WTC11 (cell line): ENCODE measurements around the gene NPTX1. TPM values are rescaled to one million over a fixed set of nuclear protein-coding genes. Genes with fewer than 3 reads are reported as not detected.

Experiments
- ATAC-seq: fragments of 200-7000 bp; cut with Tn5 transposase; 2 replicates; pipeline ENCODE4 v1.10.0; 2021; ENCODE audit warnings: mild to moderate bottlenecking, moderate library complexity
- CTCF ChIA-PET: fragments of 300-600 bp; sonication (Branson Sonifier 250); formaldehyde crosslinking; loops from one replicate; lab custom pipeline; 2021; ENCODE audit warnings: antibody characterized with exemption; lab: Charles Lee
- POLR2A ChIA-PET: fragments of 350-600 bp; sonication (Branson Sonifier 250); formaldehyde crosslinking; loops from one replicate; lab custom pipeline; 2021; ENCODE audit warnings: antibody characterized with exemption; lab: Charles Lee
- DNase-seq: peaks from one replicate; pipeline ENCODE4 v3.0.0; 2021; ENCODE audit warnings: low spot score
- H3K27ac Mint-ChIP-seq: 2 replicates; pipeline ENCODE4 v1.8.0; 2021; ENCODE audit warnings: mixed read lengths
- H3K27me3 Mint-ChIP-seq: 2 replicates; pipeline ENCODE4 v1.8.0; 2021; ENCODE audit warnings: low read depth, mild to moderate bottlenecking, moderate library complexity, mixed read lengths
- H3K36me3 Mint-ChIP-seq: 2 replicates; pipeline ENCODE4 v1.8.0; 2021; ENCODE audit warnings: mixed read lengths
- H3K4me1 Mint-ChIP-seq: 2 replicates; pipeline ENCODE4 v1.8.0; 2022; ENCODE audit warnings: mixed read lengths
- H3K4me3 Mint-ChIP-seq: 2 replicates; pipeline ENCODE4 v1.8.0; 2021; ENCODE audit warnings: mild to moderate bottlenecking, moderate library complexity, mixed read lengths
- H3K9me3 Mint-ChIP-seq: 2 replicates; pipeline ENCODE4 v1.8.0; 2021; ENCODE audit warnings: mixed read lengths
- CREM ChIP-seq: sonication (generic); formaldehyde crosslinking; IDR thresholded peaks from 2 replicates; pipeline ENCODE4 v1.8.1; 2022; ENCODE audit warnings: mild to moderate bottlenecking, missing genetic modification reagents, moderate library complexity
- FOXJ3 ChIP-seq: sonication (generic); formaldehyde crosslinking; IDR thresholded peaks from 2 replicates; pipeline ENCODE4 v1.9.0; 2021; ENCODE audit warnings: missing genetic modification reagents, mild to moderate bottlenecking, borderline replicate concordance
- GABPB1 ChIP-seq: sonication (generic); formaldehyde crosslinking; IDR thresholded peaks from 2 replicates; pipeline ENCODE4 v1.8.1; 2023; ENCODE audit warnings: mild to moderate bottlenecking, missing genetic modification reagents
- IRF2 ChIP-seq: sonication (generic); formaldehyde crosslinking; IDR thresholded peaks from 2 replicates; pipeline ENCODE4 v1.8.0; 2022; ENCODE audit warnings: low read depth, missing genetic modification reagents, borderline replicate concordance
- JUN ChIP-seq: sonication (generic); formaldehyde crosslinking; IDR thresholded peaks from 2 replicates; pipeline ENCODE4 v1.8.0; 2023; ENCODE audit warnings: mild to moderate bottlenecking, missing genetic modification reagents
- NR1H2 ChIP-seq: sonication (generic); formaldehyde crosslinking; IDR thresholded peaks from 2 replicates; pipeline ENCODE4 v1.9.0; 2021; ENCODE audit warnings: mild to moderate bottlenecking, moderate library complexity, missing genetic modification reagents
- SMAD3 ChIP-seq: sonication (generic); formaldehyde crosslinking; IDR thresholded peaks from 2 replicates; pipeline ENCODE4 v1.8.0; 2022; ENCODE audit warnings: missing genetic modification reagents, mild to moderate bottlenecking, borderline replicate concordance
- SP1 ChIP-seq: sonication (generic); formaldehyde crosslinking; conservative IDR thresholded peaks from 2 replicates; pipeline ENCODE4 v1.8.1; 2022; ENCODE audit warnings: missing genetic modification reagents
- ZNF121 ChIP-seq: sonication (generic); formaldehyde crosslinking; IDR thresholded peaks from 2 replicates; pipeline ENCODE4 v1.8.0; 2023; ENCODE audit warnings: missing genetic modification reagents
- ZNF396 ChIP-seq: fragments of 250-450 bp; sonication (Bioruptor Pico); IDR thresholded peaks from 2 replicates; pipeline ENCODE4 v1.8.0; 2021; ENCODE audit warnings: mild to moderate bottlenecking, moderate library complexity, borderline replicate concordance
- total RNA-seq: library from RNA; stranded (reverse); gene quantifications from 3 replicates; pipeline ENCODE4 v1.2.3, GENCODE V29; 2021
- TF ChIP-seq, protein P1 (sequence below): sonication (generic); formaldehyde crosslinking; IDR thresholded peaks from 2 replicates; pipeline ENCODE4 v1.8.1; 2023; ENCODE audit warnings: mild to moderate bottlenecking, moderate library complexity, missing genetic modification reagents
- TF ChIP-seq, protein P2 (sequence below): sonication (generic); formaldehyde crosslinking; IDR thresholded peaks from 2 replicates; pipeline ENCODE4 v1.8.1; 2022; ENCODE audit warnings: mild to moderate bottlenecking, moderate library complexity, missing genetic modification reagents
- TF ChIP-seq, protein P3 (sequence below): sonication (generic); formaldehyde crosslinking; IDR thresholded peaks from 2 replicates; pipeline ENCODE4 v1.8.0; 2022; ENCODE audit warnings: mild to moderate bottlenecking, missing genetic modification reagents

Gene NPTX1
- total RNA-seq, 1 experiment from 2014 or later = 15.1 TPM

DNA sequence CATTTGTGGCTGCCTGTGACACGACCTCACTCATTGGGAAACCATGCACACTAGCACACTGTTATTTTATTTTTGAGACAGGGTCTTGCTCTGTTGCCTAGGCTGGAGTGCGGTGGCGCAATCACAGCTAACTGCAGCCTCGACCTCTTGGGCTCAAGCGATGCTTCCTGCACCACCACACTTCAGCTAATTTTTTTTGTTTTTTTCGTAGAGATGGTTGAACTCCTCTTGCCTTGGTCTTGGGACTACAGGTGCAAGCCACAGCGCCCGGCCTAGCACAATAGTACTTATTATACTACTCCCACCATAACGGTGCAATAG is 2.8 kb upstream of the NPTX1 start:
- peaks cover 77% of the 10 kb centered on the region for H3K27me3 Mint-ChIP-seq
- CTCF ChIA-PET = interaction anchor here (0.8 to 1.3 kb wide), 2 partner anchors 52 to 420 kb away, joined by 3 to 7 read pairs; no protein-coding TSS in a partner anchor

DNA sequence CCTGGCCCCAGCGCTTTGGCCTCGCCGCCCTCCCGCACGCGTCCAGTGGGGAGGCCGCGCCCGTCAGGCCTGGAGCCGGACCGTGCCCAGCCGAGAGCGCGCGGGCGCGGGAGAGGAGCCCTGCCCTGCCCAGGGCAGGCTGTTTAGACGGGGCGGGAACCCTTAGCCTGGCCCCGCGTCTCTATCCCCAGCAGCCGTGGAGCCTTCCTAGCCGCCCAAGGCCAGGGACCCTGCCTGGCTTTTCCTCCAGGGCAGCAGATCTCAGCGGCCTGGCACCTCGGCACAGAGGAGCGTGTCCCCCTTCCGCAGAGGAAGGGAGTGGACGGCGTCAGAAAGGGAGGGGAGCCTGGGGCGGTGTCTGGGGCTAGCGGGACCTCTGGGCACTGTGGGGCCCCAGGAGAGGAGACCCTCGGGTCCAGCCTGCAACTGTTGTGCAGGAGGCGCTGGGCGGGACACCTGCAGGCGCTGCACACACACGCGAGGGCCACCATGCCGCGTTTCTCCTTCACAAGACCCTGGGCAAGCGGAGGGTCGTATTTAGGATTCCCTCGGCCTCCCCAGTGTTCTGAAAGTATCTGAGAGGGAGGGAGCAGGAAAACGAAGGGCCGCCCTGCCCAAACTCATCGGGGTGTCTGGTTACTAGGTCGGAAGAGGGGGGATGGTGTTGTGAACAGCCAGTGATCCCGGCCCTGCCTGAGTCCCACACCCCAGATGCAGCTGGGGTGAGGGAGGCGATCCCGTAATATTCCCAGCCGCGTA is 2.3 kb upstream of the NPTX1 start:
- Mint-ChIP-seq H3K27me3 (peaks cover 82% of the 10 kb centered on the region), H3K36me3 (no peaks in the 10 kb centered on the region), H3K4me3 (peak overlapping the region; percentile 47), H3K4me1 (peaks cover 18% of the 10 kb centered on the region), H3K9me3 (no peaks in the 10 kb centered on the region), H3K27ac (no peak overlapping the region)
- POLR2A ChIA-PET = interaction anchor here (0.6 to 0.7 kb wide), 3 partner anchors 24 to 367 kb away, joined by 3 read pairs; no protein-coding TSS in a partner anchor
- CTCF ChIA-PET = interaction anchor here (0.8 to 4.1 kb wide), 12 partner anchors 10 to 421 kb away, joined by 3 to 23 read pairs (median 4); no protein-coding TSS in a partner anchor
- no peak for DNase-seq
- peak; percentile 14 for ATAC-seq
- TF ChIP-seq, protein P1, sequence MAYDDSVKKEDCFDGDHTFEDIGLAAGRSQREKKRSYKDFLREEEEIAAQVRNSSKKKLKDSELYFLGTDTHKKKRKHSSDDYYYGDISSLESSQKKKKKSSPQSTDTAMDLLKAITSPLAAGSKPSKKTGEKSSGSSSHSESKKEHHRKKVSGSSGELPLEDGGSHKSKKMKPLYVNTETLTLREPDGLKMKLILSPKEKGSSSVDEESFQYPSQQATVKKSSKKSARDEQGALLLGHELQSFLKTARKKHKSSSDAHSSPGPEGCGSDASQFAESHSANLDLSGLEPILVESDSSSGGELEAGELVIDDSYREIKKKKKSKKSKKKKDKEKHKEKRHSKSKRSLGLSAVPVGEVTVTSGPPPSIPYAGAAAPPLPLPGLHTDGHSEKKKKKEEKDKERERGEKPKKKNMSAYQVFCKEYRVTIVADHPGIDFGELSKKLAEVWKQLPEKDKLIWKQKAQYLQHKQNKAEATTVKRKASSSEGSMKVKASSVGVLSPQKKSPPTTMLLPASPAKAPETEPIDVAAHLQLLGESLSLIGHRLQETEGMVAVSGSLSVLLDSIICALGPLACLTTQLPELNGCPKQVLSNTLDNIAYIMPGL (CRISPR knock-in tag) = peak; percentile 32; the same call in 1 of the 2 replicates
- TF ChIP-seq FOXJ3 (CRISPR knock-in tag) = no peak

More for the DNA sequence above, 2.8 kb upstream of the NPTX1 start:
- no peak for DNase-seq
- no peak for ATAC-seq
- H3K4me1 Mint-ChIP-seq = peaks cover 18% of the 10 kb centered on the region
- TF ChIP-seq FOXJ3 (CRISPR knock-in tag) (no peak), ZNF121 (CRISPR knock-in tag) (0 out of 2 replicates have a peak, but pooled peaks have one; percentile 40), SMAD3 (CRISPR knock-in tag) (no peak)
- H3K9me3 Mint-ChIP-seq = no peaks in the 10 kb centered on the region
- H3K27ac Mint-ChIP-seq = no peak overlapping the region
- H3K36me3 Mint-ChIP-seq = no peaks in the 10 kb centered on the region
- peak overlapping the region; percentile 47 for H3K4me3 Mint-ChIP-seq
- POLR2A ChIA-PET = interaction anchor here (0.7 kb wide), 1 partner anchor 24 kb away, joined by 3 read pairs; no protein-coding TSS in a partner anchor

DNA sequence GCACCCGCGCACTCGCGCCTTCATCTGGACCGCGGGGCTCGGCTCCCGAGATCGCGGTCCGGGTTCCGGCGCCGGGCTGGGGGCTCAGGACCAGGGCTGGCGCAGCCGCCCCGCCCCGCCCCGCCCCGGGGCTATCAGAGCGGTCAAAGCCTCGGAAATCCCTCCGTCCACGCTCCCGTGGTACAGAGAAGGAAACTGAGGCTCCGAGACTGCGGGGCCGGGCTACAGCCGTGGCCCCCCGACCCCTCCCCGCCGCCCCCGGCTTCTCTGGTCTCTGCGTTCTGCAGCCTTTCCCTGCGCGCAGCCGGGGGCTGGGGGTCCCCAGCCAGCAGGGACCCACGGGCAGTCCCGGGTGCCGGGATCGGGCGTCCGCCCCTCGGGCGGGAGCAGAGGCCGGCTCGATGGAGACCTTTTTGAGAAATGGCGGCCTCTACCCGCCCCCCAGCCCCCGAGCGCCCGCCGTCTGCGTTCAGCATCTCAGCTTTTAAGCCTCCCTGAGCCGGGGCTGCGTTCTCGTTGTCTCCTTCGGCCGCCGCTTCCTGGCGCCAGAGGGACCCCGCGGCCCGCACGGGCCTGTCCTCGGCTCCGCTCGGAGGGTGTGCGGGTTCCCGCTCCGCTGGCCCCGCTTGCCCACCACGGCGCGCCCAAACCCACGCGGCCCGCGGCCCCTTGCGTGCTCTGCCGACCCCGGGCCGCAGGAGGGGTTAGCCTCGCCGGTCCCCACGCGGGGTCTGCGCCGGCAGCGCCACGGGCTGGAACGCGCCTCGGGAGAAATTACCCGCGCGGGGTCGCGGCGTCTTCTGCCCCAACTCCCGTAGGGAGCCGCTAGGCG is 1.5 kb upstream of the NPTX1 start:
- Mint-ChIP-seq H3K4me1 (peaks cover 18% of the 10 kb centered on the region), H3K36me3 (no peaks in the 10 kb centered on the region), H3K27ac (no peak overlapping the region), H3K27me3 (peaks cover 82% of the 10 kb centered on the region), H3K4me3 (no peak overlapping the region), H3K9me3 (no peaks in the 10 kb centered on the region)
- TF ChIP-seq SP1 (CRISPR knock-in tag) = 0 out of 2 replicates have a peak, but pooled peaks have one; percentile 24
- TF ChIP-seq CREM (CRISPR knock-in tag) = no peak
- TF ChIP-seq, protein P2, sequence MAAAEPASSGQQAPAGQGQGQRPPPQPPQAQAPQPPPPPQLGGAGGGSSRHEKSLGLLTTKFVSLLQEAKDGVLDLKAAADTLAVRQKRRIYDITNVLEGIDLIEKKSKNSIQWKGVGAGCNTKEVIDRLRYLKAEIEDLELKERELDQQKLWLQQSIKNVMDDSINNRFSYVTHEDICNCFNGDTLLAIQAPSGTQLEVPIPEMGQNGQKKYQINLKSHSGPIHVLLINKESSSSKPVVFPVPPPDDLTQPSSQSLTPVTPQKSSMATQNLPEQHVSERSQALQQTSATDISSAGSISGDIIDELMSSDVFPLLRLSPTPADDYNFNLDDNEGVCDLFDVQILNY (CRISPR knock-in tag) = 0 out of 2 replicates have a peak, but pooled peaks have one; percentile 18
- TF ChIP-seq, protein P3, sequence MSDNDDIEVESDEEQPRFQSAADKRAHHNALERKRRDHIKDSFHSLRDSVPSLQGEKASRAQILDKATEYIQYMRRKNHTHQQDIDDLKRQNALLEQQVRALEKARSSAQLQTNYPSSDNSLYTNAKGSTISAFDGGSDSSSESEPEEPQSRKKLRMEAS = peak; percentile 13; the same call in 1 of the 2 replicates
- TF ChIP-seq JUN (CRISPR knock-in tag) = no peak
- no peak for TF ChIP-seq ZNF396
- TF ChIP-seq GABPB1 (CRISPR knock-in tag) = no peak; the same call in 1 of the 2 replicates
- TF ChIP-seq IRF2 (CRISPR knock-in tag) = no peak
- no peak for TF ChIP-seq NR1H2 (CRISPR knock-in tag)
- POLR2A ChIA-PET = interaction anchor here (0.6 kb wide), 2 partner anchors 312 to 368 kb away, joined by 3 read pairs; no protein-coding TSS in a partner anchor
- peak; percentile 34 for ATAC-seq
- peak; percentile 72 for DNase-seq
- CTCF ChIA-PET = interaction anchor here (0.6 to 4.1 kb wide), 14 partner anchors 9 to 421 kb away, joined by 3 to 23 read pairs (median 4); no protein-coding TSS in a partner anchor
